Large intestine (tissue), 3 donors: ENCODE results near the gene GEMIN2. TPM values are rescaled to one million over a fixed set of nuclear protein-coding genes. Genes with fewer than 3 reads are reported as not detected.
"Not testable (repeated sequence)": the region's sequence is repeated elsewhere in the genome, so short reads cannot be mapped to it uniquely, and the experiment has no call there.

Experiments used
- DNase-seq, 2 donors: peaks; one replicate each; pipeline versions ENCODE4 v3.0.0 to v3.0.0-alpha.2; 2013
- H3K27ac ChIP-seq: one replicate; pipeline ENCODE4 v1.5.1; 2013; ENCODE audit warnings: low read length
- H3K27me3 ChIP-seq: 2 replicates; pipeline ENCODE4 v1.6.1; 2013; ENCODE audit warnings: low read length; ENCODE audit not compliant: control insufficient read depth, insufficient read depth
- H3K36me3 ChIP-seq: 2 replicates; pipeline ENCODE4 v1.6.1; 2013; ENCODE audit warnings: low read length; ENCODE audit not compliant: control insufficient read depth, insufficient read depth
- H3K4me1 ChIP-seq: one replicate; pipeline ENCODE4 v1.6.1; 2013; ENCODE audit warnings: low read length; ENCODE audit not compliant: control insufficient read depth, insufficient read depth
- H3K4me3 ChIP-seq: one replicate; pipeline ENCODE4 v1.5.1; 2013; ENCODE audit warnings: low read length
- H3K9me3 ChIP-seq: one replicate; pipeline ENCODE4 v1.6.1; 2013; ENCODE audit warnings: mild to moderate bottlenecking, low read depth, low read length, moderate library complexity; ENCODE audit not compliant: control insufficient read depth
- WGBS: methylation state at CpG from one replicate; pipeline ENCODE4 v1.1.5; 2013; ENCODE audit warnings: low lambda C conversion rate; ENCODE audit not compliant: insufficient coverage; 5-methylcytosine and 5-hydroxymethylcytosine counted together
- polyA plus RNA-seq: library from polyadenylated mRNA; unstranded; fragments of 120-200 nt; gene quantifications from one replicate; pipeline ENCODE4 v1.2.1, GENCODE V29; 2013

Gene GEMIN2
- polyA plus RNA-seq, 1 donor: 12.7 TPM

- no peak overlapping the region for H3K27ac ChIP-seq
- H3K4me3 ChIP-seq: no peak overlapping the region
- no peaks in the 10 kb centered on the region for H3K36me3 ChIP-seq
- H3K4me1 ChIP-seq: peaks cover 4% of the 10 kb centered on the region
- no peaks in the 10 kb centered on the region for H3K27me3 ChIP-seq
- no peak for DNase-seq
- 77% methylated on average over 4 of the region's 12 CpGs for WGBS
- H3K9me3 ChIP-seq: no peaks in the 10 kb centered on the region
Observed at GRCh38 chr14:39109893-39110715, 4.0 kb upstream of the GEMIN2 start.

GRCh38 chr14:39113685-39114072 is 444 bp upstream of the GEMIN2 start:
- 90% methylated on average over 2 of the region's 3 CpGs for WGBS
- peaks cover 5% of the 10 kb centered on the region for H3K4me1 ChIP-seq
- no peak for DNase-seq
- H3K27ac ChIP-seq: peak overlapping the region; percentile 31
- no peaks in the 10 kb centered on the region for H3K9me3 ChIP-seq
- peaks cover 8% of the 10 kb centered on the region for H3K36me3 ChIP-seq
- peak overlapping the region; percentile 68 for H3K4me3 ChIP-seq
- H3K27me3 ChIP-seq: no peaks in the 10 kb centered on the region

- Histone ChIP-seq H3K27me3 (no peaks in the 10 kb centered on the region), H3K4me1 (no peaks in the 10 kb centered on the region), H3K4me3 (no peak overlapping the region), H3K36me3 (peaks cover 36% of the 10 kb centered on the region), H3K27ac (no peak overlapping the region), H3K9me3 (no peaks in the 10 kb centered on the region)
- 100% methylated on average over 1 of the region's 3 CpGs for WGBS
- no peak for DNase-seq
Observed at GRCh38 chr14:39122330-39123138, 8.4 kb downstream of the GEMIN2 start.

- not testable (repeated sequence) for H3K9me3 ChIP-seq, H3K27me3 ChIP-seq, H3K4me1 ChIP-seq, DNase-seq, H3K4me3 ChIP-seq, H3K27ac ChIP-seq
- peaks cover 25% of the 10 kb centered on the region for H3K36me3 ChIP-seq
- no CpG with 5 or more reads among the region's 8 CpGs for WGBS
Observed at GRCh38 chr14:39137835-39138234, 23.7 kb downstream of the GEMIN2 start.

GRCh38 chr14:39138440-39138839 is 24.3 kb downstream of the GEMIN2 start:
- Histone ChIP-seq H3K4me1 (no peaks in the 10 kb centered on the region), H3K36me3 (peaks cover 25% of the 10 kb centered on the region)
- WGBS: no CpG with 5 or more reads among the region's 1 CpG

GRCh38 chr14:39140170-39140569 is 26.0 kb downstream of the GEMIN2 start:
- no peak for DNase-seq
- Histone ChIP-seq H3K36me3 (peaks cover 22% of the 10 kb centered on the region), H3K27ac (no peak overlapping the region), H3K4me3 (no peak overlapping the region), H3K9me3 (no peaks in the 10 kb centered on the region), H3K4me1 (no peaks in the 10 kb centered on the region), H3K27me3 (no peaks in the 10 kb centered on the region)
- WGBS: no CpG with 5 or more reads among the region's 3 CpGs

More at GRCh38 chr14:39138440-39138839, 24.3 kb downstream of the GEMIN2 start:
- no peak for DNase-seq
- no peaks in the 10 kb centered on the region for H3K27me3 ChIP-seq
- no peaks in the 10 kb centered on the region for H3K9me3 ChIP-seq
- H3K27ac ChIP-seq: no peak overlapping the region
- H3K4me3 ChIP-seq: no peak overlapping the region

GRCh38 chr14:39141623-39142022 is 27.5 kb downstream of the GEMIN2 start:
- H3K4me3 ChIP-seq, H3K9me3 ChIP-seq, H3K27ac ChIP-seq, H3K27me3 ChIP-seq, DNase-seq, H3K4me1 ChIP-seq: not testable (repeated sequence)
- no CpG with 5 or more reads among the region's 1 CpG for WGBS
- H3K36me3 ChIP-seq: peaks cover 19% of the 10 kb centered on the region

GRCh38 chr14:39143226-39143625 is 29.1 kb downstream of the GEMIN2 start:
- H3K4me3 ChIP-seq, H3K4me1 ChIP-seq, H3K9me3 ChIP-seq, H3K27me3 ChIP-seq, DNase-seq, H3K27ac ChIP-seq: not testable (repeated sequence)
- H3K36me3 ChIP-seq: peaks cover 14% of the 10 kb centered on the region
- WGBS: no CpG with 5 or more reads among the region's 2 CpGs

GRCh38 chr14:39145266-39145966 is 31.3 kb downstream of the GEMIN2 start:
- Histone ChIP-seq H3K4me1 (no peaks in the 10 kb centered on the region), H3K9me3 (no peaks in the 10 kb centered on the region), H3K27me3 (no peaks in the 10 kb centered on the region), H3K27ac (no peak overlapping the region), H3K36me3 (peaks cover 13% of the 10 kb centered on the region), H3K4me3 (no peak overlapping the region)
- peak; percentile 23 to 62 for DNase-seq
- WGBS: 100% methylated on average over 2 of the region's 7 CpGs

- Histone ChIP-seq H3K27ac (no peak overlapping the region), H3K4me1 (no peaks in the 10 kb centered on the region), H3K27me3 (no peaks in the 10 kb centered on the region), H3K36me3 (peaks cover 53% of the 10 kb centered on the region), H3K4me3 (no peak overlapping the region), H3K9me3 (no peaks in the 10 kb centered on the region)
- 100% methylated on average over 1 of the region's 9 CpGs for WGBS
- no peak for DNase-seq
Observed at GRCh38 chr14:39154594-39155189, 40.6 kb downstream of the GEMIN2 start.
